Measurements from ENCODE around the gene YBEY. TPM values are rescaled to one million over a fixed set of nuclear protein-coding genes. Genes with fewer than 3 reads are reported as not detected.

YBEY gene
- total RNA-seq, 2 donors from 2014 or later = 8.0 to 12.4 TPM

DNA sequence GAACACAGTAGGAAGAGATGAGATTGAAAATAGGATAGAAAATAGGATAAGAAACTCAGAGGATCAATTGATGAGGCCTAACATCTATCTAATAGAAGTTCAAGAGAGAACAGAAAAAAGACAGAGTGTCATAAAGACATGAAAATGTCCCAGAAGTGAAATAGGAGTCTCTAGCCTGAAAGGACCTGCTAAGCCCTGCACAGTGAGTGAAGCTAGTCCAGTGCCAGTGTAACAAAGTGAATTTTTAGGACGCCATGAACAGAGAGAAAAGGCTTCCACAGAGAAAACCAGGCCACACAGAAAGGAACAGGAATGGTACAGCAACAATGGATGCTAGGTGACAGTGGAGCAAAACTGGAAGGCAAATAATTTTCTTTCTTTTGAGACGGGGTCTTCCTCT is 37.3 kb upstream of the YBEY start:
- no peak overlapping the region for H3K27ac ChIP-seq
- peaks cover 4% of the 10 kb centered on the region for H3K4me1 ChIP-seq
- H3K36me3 ChIP-seq = peaks cover 16% of the 10 kb centered on the region
- no peaks in the 10 kb centered on the region for H3K27me3 ChIP-seq
- TF ChIP-seq, protein P1, sequence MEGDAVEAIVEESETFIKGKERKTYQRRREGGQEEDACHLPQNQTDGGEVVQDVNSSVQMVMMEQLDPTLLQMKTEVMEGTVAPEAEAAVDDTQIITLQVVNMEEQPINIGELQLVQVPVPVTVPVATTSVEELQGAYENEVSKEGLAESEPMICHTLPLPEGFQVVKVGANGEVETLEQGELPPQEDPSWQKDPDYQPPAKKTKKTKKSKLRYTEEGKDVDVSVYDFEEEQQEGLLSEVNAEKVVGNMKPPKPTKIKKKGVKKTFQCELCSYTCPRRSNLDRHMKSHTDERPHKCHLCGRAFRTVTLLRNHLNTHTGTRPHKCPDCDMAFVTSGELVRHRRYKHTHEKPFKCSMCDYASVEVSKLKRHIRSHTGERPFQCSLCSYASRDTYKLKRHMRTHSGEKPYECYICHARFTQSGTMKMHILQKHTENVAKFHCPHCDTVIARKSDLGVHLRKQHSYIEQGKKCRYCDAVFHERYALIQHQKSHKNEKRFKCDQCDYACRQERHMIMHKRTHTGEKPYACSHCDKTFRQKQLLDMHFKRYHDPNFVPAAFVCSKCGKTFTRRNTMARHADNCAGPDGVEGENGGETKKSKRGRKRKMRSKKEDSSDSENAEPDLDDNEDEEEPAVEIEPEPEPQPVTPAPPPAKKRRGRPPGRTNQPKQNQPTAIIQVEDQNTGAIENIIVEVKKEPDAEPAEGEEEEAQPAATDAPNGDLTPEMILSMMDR (IDR thresholded peaks at IDR 0.05) = no peak
- H3K9me3 ChIP-seq = no peaks in the 10 kb centered on the region
- no peak overlapping the region for H3K9ac ChIP-seq (ENCODE audit: low read depth in 2 of 2, low read length in 2 of 2)
- no peak overlapping the region for H3K4me3 ChIP-seq
- no peak for DNase-seq
- intact Hi-C loops (cut with DNase I) = no loop called here

- DNase-seq = no peak
- TF ChIP-seq, protein P1 (IDR thresholded peaks at IDR 0.05) = no peak
- intact Hi-C loops (cut with DNase I) = no loop called here
- H3K27ac ChIP-seq = no peak overlapping the region
- no peaks in the 10 kb centered on the region for H3K27me3 ChIP-seq
- no peaks in the 10 kb centered on the region for H3K9me3 ChIP-seq
- no peak overlapping the region for H3K9ac ChIP-seq (ENCODE audit: low read depth in 2 of 2, low read length in 2 of 2)
- peaks cover 4% of the 10 kb centered on the region for H3K4me1 ChIP-seq
- no peak overlapping the region for H3K4me3 ChIP-seq
- peaks cover 12% of the 10 kb centered on the region for H3K36me3 ChIP-seq
Measured at GRCh38 chr21:46250146-46250725, 35.9 kb upstream of the YBEY start.

DNA sequence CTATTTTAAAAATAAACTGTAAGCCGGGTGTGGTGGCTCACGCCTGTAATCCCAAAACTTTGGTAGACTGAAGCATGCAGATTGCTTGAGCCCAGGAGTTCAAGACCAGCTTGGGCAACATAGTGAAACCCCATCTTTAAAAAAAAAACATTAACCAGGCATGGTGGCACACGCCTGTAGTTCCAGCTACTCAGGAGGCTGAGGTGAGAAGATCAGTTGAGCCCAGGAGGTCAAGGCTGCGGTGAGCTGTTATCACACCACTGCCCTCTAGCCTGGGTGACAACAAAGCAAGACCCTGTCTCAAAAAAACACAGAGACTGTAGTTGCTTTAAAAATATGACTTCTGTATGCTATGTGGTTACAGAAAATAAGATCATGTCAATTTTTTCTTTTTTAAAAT is 33.3 kb upstream of the YBEY start:
- intact Hi-C loops (cut with DNase I) = no loop called here
- H3K27ac ChIP-seq = no peak overlapping the region
- TF ChIP-seq, protein P1 (IDR thresholded peaks at IDR 0.05) = no peak
- H3K9me3 ChIP-seq = no peaks in the 10 kb centered on the region
- no peak overlapping the region for H3K9ac ChIP-seq (ENCODE audit: low read depth in 2 of 2, low read length in 2 of 2)
- no peaks in the 10 kb centered on the region for H3K27me3 ChIP-seq
- peaks cover 4% of the 10 kb centered on the region for H3K4me1 ChIP-seq
- no peak overlapping the region for H3K4me3 ChIP-seq
- DNase-seq = no peak
- H3K36me3 ChIP-seq = peaks cover 26% of the 10 kb centered on the region

- H3K9ac ChIP-seq (ENCODE audit: low read depth in 2 of 2, low read length in 2 of 2) = no peak overlapping the region
- intact Hi-C loops (cut with DNase I) = no loop called here
- DNase-seq = no peak
- TF ChIP-seq, protein P1 (IDR thresholded peaks at IDR 0.05) = no peak
- H3K4me3 ChIP-seq = no peak overlapping the region
- H3K4me1 ChIP-seq = peaks cover 4% of the 10 kb centered on the region
- no peak overlapping the region for H3K27ac ChIP-seq
- peaks cover 26% of the 10 kb centered on the region for H3K36me3 ChIP-seq
- no peaks in the 10 kb centered on the region for H3K9me3 ChIP-seq
- no peaks in the 10 kb centered on the region for H3K27me3 ChIP-seq
Measured at GRCh38 chr21:46253610-46254124, 32.5 kb upstream of the YBEY start.

DNA sequence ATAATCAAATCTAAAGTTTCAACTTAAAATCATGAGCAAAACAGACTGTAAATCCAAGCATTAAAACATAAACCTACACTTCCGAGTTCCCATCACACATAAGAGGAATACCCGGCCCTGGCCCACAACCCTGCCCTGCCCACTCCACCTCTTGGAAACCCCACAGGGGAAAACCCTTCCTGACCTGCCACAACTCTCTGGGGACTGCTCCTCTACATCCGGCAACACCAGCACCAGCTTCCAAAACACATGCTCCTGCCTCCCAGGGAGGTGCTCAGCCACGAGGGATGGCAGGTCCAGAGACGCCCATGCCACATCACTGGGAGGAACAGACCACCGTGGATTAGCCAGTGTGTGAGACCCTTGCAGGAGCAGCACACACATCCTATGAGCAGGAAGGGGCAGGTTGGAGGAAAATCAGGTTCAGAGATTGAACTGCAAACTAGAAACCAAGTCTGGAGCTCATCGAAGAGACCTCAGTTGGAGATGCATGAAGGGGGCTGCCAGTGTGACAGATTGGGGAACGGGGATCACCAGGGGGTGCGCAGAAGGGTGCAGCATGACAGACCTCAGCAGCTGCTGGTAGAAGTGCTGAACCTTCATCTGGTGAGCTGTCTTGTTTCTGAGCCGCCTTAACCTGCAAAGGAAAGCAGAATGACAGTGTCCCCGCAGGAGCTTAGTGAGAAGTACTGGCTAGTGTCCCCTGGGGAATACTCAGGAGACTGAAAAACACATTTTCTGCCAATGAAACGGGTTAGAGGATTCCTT is 31.8 kb upstream of the YBEY start:
- TF ChIP-seq, protein P1 (IDR thresholded peaks at IDR 0.05) = no peak
- H3K36me3 ChIP-seq = peaks cover 26% of the 10 kb centered on the region
- no peak overlapping the region for H3K9ac ChIP-seq (ENCODE audit: low read depth in 2 of 2, low read length in 2 of 2)
- intact Hi-C loops (cut with DNase I) = no loop called here
- peaks cover 4% of the 10 kb centered on the region for H3K4me1 ChIP-seq
- H3K27me3 ChIP-seq = no peaks in the 10 kb centered on the region
- no peak for DNase-seq
- no peak overlapping the region for H3K27ac ChIP-seq
- no peak overlapping the region for H3K4me3 ChIP-seq
- no peaks in the 10 kb centered on the region for H3K9me3 ChIP-seq

Measured in colonic mucosa (tissue), 4 donors.